ENCODE data around the gene PRSS23.

Gene PRSS23

DNA sequence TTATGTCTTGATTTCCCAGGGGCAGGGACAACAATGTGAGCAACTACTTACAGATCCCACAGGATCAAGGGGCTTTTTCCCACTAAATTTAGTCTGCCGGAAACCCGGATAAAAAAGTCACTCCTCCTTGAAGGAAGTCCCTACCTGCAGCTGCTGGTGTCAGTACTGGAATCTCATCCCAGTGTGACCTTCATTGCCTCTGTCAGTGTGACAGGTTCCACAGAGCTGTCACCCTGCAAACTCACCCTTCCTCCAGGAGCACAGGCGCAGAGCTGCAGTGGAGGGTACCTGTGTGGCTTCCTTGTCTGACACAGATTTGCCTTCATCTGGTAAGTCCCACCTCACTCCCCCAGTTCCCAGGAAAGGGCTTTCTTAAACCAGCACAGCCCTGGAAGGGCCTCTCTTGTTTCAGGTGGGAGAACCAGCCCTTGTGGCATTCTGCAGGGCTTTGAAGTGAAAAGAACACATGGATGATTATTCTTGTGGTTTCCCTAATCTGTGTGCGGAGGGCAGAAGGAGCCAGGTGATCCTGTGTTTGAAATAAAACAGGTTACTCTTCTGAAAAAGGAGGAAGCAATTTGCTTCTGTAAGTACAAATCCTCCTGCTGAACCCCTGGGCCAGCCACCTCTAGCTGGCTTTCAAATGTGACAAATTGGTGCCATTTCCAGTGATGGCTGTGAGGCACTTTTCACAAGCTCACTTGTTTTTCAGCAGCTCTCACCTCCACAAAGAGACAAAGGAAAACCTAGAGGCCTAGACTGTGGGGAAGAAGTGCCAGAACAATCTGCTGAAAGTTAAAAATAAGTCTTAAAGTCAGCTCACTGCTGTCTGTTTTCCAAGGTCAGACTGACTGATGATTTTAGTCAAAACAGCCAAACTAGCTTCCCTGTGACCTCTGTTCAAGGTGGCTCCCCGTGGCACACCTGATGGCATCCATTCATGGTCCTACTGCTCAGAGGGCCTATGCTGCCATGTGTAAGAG, 9.2 kb upstream of the PRSS23 start:
- DNase-seq = no peak

DNA sequence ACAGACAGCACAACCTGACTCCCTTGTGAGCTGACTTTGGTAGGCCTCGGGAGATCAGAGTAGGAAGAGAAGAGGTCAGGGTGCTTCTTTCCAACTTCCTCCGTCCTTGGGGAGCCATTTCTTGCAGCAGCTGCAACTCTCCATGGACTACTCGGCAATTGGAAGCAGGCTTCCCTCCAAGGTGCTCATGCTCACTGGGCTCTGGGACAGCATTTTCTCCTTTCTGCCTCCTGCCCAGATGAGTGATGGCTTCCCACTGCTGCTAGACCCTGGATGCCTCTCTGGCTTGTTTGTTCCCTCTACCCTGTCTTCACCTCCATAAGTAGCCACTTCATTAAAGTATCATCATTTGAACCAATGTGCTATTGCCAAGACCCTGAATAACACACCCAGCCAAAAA, 8.2 kb upstream of the PRSS23 start:
- no peak for DNase-seq

DNA sequence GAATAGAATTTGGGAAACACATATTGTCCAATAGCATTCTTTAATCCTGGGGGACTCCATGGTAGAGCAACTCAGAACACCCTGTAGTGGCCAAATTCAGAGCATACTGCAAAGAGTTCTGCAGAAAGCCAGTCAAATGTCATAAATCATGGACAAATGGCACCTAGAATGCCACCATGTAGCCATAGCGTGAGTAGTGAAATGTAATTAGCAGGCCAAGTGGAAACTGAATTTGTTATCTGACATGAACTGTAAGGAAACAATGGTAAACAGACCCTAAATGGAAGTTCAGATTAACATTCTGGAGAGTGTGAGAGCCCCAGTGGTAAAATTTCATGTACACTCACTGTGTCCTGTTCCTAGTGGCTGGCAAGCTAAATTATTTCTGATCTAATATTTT, 7.0 kb upstream of the PRSS23 start:
- no peak for DNase-seq

DNA sequence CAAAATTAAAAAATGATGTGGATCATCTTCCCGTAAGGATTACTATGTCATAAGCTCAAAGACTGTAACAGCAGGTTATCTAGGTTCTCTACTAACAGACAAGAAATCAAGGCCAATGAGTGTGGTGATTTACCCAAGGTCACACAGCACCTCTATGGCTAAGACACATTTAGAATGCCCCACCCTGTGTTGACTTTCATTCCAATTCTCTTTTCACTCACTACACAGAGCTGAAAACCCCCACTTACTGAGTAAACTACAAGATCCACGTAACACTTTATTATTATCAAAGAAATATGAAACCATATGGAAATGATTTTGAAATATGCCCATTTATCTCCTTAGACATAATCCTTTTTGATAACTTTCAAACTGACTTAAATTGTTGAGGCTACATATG, 4.8 kb upstream of the PRSS23 start:
- no peak for DNase-seq

DNA sequence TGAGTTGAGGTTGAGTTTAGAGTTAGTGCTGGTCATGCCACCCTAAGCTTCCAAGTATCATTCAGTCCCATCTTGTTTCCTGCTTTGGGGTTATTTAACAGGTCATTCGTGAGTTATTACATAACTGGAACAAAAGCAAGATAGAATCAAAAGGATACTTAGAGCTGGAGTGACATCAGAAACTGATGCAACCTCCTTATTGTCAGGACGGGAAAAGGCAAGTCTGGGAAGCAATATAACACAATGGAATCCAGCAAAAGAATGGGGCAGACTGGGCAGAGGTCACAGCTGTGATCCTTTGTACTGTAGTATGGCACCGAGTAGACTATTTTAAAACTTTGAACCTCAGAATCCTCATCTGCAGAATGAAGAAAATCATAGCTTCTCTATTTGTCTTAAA, 4.4 kb upstream of the PRSS23 start:
- no peak for DNase-seq

DNA sequence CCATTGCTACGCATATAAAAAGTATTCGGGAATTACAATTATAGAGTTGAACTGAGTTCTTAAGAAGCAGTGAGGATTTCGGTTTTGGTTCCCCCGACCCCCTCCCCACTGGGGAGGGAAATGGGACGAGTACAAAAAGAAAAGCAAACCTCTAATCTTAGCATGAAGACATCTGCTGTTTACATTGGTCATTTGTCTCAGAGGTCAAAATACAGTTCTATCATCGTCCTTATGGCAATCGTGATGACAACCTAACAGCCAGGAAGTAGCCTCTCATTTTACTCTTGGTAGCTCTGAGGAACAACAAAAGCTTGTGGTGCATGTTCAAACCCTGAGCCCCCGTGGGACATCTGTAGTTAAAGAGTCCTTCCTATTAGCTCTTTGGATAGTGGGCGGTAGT, 3.2 kb upstream of the PRSS23 start:
- DNase-seq = no peak

DNA sequence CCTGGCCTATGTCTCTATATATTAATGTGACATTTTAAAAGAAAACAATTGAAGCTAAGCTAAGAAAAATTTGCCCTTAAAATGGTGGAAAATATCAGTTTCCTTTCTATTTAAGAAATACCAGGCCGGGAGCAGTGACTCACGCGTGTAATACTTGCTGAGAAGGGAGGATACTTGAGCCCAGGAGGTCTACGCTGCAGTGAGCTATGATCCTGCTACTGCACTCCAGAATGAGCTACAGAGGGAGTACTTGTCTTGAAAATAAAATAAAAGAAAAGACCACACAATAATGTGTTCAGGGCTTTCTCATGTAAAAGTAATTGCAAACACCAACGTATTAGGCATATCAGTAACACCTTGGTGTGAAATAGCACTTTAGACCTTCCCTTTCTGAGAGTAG, 1.4 kb upstream of the PRSS23 start:
- no peak for DNase-seq

DNA sequence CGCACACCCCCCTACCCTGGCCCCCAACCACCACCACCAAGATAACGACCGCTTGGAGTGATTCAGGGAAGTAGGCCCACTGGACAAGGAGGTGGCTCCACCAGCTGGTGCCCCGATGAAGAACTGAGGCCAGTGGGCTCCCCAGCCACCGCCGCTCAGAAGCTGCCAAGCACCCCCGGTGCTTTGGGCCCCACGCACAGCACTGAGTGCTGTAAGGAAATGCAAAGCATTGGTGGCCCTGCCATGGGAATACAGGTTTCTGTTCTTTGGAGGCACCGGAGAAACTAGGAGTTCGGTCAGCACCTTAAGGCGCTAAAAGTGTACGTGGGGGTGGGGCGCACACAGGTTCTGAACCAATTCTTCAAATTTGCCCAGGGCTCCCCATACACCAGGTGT, 664 bp upstream of the PRSS23 start:
- no peak for DNase-seq

DNA sequence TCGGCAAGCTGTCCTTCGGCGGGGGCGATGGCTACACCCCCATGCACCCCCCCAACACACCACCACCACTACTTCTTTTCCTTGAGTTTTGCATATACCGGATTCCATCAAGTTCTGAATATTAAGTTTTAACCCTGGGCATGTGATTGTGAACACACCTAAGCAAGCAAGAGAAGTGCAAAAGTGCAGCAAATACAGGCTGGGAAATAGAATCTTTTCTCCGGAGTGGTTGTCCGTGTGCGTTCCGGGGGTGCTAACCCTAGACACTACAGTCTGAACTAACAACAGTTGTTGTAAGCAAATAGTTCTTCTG, 574 bp downstream of the PRSS23 start:
- DNase-seq = no peak

DNA sequence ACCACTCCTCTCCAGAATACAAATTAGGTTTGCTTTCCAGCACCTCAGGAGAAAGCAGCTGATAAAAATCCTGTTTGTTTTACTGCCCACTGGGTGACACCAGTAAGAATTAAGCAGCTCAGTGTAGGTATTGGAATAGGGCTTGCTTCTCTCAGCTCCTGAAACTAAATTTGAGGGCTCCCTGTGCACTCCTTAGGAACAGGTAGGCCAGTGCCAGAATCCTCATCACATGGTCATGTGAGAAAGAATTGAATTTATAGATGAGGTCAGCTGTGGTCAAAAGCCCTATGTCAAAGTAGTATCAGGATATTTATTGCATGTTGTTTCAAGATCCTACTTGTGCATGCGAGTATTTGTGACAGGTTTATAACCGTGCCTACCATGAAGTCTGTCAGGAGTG, 1.0 kb downstream of the PRSS23 start:
- no peak for DNase-seq

DNA sequence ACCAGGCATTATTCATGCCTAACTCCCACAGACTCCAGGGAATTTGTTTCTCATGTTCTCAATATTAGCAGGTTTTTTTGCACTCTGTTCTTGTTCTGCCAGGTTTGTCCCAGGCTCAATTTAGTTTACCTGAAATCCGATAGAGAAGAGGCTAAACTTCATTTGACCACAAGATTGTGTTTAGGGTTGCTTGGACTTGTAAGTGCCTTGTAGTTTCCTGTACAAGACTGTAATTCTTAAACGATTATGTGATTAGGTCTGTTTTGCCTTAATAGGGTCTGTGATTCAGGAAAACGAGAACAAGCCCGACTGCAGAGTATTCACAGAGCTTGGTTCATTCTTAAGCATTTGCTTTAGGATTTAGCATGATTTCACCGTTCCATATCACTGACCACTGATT, 1.8 kb downstream of the PRSS23 start:
- DNase-seq = no peak

DNA sequence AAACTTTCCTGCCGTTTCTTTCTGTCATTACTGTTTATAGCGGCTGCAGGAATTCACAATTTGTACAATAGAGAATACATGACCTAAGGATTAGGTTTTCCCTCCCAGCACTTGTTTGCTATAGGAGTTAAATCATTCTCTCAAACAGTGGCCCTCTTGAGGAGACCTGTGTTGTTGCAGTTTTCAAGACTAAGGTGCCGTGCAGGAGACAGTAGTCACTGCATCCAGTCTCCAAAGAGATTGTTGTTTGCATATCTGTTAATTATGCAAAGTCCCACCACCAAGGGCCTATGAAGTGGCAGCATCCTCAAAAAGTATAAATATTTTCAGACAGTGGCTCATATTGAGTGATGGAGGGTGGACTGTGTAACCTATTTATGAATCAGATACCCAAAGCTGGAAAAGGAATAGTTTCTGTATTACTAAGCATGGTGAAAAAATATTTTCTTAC, 2.3 kb downstream of the PRSS23 start:
- peak; percentile 55 for DNase-seq

DNA sequence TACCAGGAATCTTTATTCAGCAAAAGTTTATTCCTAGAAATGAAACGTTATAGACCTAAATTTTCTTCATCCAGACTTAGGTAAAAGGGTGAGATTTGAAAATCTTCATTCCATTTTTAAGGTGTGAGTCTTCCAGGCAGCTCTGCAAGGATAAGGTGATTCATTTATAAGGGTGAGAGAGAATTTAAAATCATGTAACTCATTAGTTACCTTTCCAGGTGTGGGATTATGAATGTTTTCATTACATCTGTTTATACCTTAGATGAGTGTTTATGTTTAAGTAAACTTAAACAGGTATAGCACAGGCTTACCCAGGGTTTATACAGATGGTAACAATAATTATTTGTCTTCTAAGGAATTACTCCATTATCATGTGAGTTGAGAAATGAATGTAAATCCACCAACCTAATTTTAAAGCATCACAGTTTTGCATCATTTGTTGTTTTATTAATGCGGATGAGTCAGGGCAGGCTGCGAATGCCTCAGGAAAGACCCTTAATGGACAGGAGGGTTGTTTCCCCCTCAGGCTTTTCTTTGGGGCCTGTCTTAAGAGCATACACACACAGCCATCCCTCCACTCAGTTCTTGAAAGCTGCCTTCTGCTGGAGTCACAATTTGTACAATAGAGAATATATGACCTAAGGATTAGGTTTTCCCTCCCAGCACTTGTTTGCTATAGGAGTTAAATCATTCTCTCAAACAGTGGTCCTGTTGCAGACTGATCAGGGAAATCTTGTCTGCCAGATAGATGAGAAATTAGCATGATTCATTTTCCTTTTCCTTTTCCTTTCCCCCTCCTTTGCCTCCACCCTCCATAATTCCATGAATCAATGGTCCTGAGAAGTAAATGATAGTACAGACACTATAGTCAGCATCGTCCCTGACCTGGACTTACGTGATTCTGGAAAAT, 3.0 kb downstream of the PRSS23 start:
- no peak for DNase-seq

DNA sequence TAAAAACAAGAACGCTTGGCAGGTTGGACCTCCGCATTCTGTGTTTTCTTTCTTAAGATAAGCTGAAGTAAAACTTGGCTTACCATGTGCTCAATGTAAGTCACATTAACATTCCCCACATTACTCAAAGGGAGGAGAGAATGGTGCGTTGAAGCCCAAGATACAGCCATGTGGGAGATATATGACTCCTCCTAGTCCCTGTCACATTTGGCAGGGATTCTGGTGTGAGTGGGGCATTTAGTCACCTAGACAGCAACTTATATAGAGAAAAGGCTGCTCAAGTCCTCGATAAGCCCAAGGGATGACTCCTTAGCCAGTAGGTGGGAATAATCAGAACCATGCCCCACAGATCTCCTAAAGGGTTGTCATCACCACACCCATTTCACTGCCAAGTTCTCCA, 4.6 kb downstream of the PRSS23 start:
- DNase-seq = no peak

DNA sequence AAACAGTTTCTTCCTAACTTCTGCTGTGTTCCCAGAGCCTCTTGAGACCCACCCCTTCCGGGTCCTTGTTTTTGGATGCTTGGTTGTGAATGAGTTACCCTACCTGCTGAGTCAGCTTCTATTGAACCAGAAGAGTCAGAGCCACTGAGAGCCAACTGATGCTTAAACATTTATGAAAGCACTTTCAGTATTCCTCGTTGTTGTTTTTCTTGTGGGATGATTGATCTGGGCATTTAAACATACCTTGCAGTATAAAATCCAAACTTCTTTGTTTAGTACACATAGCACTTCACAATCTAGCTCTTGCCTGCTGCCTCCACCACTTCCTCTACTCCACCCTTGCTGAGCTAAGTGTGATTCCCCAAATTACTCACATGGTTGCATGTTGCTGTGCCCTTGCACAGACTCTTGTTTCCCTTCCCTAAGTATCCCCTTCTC, 5.5 kb downstream of the PRSS23 start:
- DNase-seq = peak; percentile 89

DNA sequence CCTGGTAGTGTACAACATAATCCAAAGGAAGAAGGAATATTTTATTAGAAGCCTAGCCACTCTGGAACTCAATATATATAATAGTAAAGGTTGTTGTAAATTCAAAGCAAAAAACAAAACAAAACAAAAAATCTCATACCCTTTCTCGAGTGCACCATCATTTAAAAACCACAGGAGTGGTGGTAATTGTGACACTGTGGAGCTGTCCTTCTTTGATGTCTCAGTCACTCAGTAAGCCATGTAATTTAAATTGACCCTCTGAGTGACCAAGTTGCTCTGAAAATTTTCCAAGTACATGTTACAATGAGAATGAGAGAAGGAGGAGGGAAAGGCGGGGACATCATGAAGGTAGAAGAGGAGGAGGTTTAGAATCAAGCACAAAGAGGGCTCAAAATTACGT, 6.6 kb downstream of the PRSS23 start:
- no peak for DNase-seq

DNA sequence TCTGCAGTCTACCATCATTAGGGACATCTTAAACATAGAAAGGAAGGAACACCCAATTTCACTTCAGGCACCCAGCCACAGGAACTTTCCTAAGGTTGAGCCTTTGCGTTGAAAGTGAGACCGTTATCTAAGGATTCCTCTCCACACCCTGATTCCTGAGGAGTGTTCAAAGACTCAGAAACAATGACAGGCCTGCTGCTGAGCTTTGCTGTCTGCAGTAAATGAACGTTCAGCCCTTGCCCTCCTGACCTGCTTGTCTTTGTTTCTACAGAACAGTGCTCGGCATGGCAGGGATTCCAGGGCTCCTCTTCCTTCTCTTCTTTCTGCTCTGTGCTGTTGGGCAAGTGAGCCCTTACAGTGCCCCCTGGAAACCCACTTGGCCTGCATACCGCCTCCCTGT, 7.0 kb downstream of the PRSS23 start:
- no peak for DNase-seq

DNA sequence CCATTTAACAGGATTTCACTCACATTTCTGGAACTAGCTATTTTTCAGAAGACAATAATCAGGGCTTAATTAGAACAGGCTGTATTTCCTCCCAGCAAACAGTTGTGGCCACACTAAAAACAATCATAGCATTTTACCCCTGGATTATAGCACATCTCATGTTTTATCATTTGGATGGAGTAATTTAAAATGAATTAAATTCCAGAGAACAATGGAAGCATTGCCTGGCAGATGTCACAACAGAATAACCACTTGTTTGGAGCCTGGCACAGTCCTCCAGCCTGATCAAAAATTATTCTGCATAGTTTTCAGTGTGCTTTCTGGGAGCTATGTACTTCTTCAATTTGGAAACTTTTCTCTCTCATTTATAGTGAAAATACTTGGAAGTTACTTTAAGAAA, 9.2 kb downstream of the PRSS23 start:
- DNase-seq = no peak

DNA sequence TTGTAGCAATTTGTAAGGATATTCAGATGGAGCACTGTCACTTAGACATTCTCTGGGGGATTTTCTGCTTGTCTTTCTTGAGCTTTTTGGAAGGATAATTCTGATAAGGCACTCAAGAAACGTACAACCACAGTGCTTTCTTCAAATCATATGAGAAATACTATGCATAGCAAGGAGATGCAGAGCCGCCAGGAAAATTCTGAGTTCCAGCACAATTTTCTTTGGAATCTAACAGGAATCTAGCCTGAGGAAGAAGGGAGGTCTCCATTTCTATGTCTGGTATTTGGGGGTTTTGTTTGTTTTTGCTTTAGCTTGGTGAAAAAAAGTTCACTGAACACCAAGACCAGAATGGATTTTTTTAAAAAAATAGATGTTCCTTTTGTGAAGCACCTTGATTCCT, 9.9 kb downstream of the PRSS23 start:
- DNase-seq = no peak

DNA sequence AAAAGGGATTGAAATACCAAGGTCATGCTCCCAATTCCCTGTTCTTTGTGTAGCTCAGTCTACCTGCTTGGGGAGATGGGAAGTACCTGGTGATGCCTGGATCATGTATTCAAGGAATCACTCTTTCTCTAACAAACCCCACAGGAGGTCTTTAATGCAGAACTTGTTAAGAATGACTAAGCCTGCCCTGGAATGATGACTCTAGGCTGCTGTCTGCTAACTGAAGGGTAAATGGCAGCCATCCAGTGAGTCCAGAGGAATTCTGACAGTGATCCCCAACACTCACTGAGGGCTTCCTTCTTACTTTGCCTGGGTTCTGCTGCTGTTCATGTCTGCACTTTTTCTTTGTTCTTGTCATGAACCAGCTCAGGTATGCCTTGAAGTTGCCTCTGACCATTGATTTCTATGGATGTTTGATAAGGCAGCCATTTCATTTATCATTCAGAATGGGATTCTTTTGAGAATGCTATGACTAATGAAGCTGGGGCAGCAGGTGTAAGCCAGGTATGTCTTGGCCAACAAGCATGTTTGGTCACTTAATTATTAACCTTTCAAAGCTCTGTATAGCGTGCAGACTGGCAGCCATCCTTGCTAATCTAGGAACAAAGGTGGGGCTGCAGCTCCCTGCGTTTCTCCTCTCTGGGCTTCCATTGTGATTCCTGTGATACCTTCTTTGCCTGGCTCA, 11.4 kb downstream of the PRSS23 start:
- no peak for DNase-seq

DNA sequence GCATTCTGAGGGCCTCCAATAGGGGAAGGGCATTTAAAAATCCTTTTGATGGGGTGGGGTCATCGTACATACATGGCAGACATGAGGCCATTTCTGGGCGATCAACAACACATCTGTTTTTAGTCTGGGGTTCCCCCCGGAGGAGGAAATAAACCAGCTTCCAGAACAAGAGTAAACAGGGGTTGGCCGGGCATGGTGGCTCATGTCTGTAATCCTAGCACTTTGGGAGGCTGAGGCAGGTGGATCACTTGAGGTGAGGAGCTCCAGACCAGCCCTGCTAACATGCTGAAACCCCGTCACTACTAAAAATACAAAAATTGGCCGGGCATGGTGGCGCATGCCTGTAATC, 12.0 kb downstream of the PRSS23 start:
- DNase-seq = no peak

DNA sequence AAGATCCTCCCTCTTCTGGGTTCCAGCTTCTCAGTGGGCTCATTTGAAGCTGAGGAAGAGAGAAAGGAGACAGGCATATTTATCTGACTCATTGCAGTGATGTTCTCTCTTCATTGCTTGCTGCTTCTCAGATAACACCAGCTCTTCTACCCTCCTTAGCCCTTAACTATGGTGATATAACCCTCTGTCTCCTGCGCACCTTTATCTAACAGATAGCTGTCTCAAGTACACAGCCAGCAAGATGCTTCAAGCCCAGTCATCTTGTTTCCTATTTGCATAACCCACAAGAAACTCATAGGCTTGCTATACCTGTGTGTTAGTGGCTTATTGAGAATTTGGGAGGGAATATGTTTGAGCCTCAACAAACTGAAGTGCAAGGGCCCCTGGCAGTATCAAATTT, 12.6 kb downstream of the PRSS23 start:
- DNase-seq = no peak

DNA sequence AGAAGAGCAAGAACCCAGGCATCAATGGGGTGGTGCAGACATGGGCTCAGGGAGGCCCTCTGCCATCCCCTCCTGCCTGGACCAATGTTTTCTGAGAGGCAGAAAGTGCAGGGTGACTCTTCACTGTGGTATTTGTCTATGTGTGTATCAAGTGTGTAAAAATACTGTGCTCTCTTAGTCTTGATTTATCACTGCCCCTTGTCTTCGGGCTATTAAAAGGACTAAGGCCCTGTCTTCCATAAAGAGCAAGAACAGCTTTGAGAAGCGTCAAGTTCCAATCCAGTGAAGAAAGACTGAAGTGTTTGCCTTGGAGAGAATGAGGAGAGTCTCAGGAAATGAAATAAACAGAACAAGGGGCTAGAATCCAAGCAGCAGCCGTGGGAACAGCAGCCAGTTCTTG, 14.4 kb downstream of the PRSS23 start:
- no peak for DNase-seq

DNA sequence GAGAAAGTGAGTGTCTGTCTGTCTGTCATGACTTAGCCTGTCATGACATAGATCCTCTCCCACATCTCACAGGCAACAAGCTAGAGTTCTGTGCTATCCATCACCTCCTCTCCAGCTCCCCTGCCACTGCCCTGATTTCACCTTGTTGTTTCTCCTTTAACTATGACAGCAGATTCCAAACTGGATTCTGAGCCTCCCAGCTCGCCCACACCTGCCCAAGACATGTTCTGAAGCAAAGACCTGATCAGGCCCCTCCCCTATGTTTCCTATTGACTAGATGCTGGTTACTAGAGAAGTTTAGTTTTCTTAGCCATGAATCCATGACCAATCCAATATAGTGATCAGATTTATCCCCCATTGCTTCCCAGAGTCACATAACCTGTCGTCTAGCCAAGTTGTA, 15.4 kb downstream of the PRSS23 start:
- DNase-seq = no peak
